Upper lobe of left lung (tissue), 6 donors: ENCODE data around the gene ELAC1. TPM values are rescaled to one million over a fixed set of nuclear protein-coding genes. Genes with fewer than 3 reads are reported as not detected.
"Not testable (repeated sequence)": the region's sequence is repeated elsewhere in the genome, so short reads cannot be mapped to it uniquely, and the experiment has no call there.

ENCODE experiments used
- ATAC-seq, 2 donors: fragments of 200-7000 bp; cut with Tn5 transposase; one replicate each; pipeline ENCODE4 v1.9.1; 2022; ENCODE audit warnings: mild to moderate bottlenecking in 2 of 2, moderate library complexity in 2 of 2; ENCODE audit not compliant: low FRiP score in 2 of 2
- DNase-seq, 2 donors: peaks; one replicate each; pipeline ENCODE4 v3.0.0-alpha.2; 2019 to 2020
- H3K27ac ChIP-seq, 4 donors: fragments of 200-600 bp; sonication (generic); one replicate each; pipeline ENCODE4 v1.5.1; 2016 to 2019
- H3K27me3 ChIP-seq, 4 donors: fragments of 200-600 bp; sonication (generic); one replicate each; pipeline ENCODE4 v1.5.1; 2017 to 2019
- H3K36me3 ChIP-seq, 4 donors: fragments of 200-600 bp; sonication (generic); one replicate each; pipeline ENCODE4 v1.5.1; 2016 to 2019
- H3K4me1 ChIP-seq, 4 donors: fragments of 200-600 bp; sonication (generic); one replicate each; pipeline ENCODE4 v1.5.1; 2018 to 2019
- H3K4me3 ChIP-seq, 4 donors: fragments of 200-600 bp; sonication (generic); one replicate each; pipeline ENCODE4 v1.5.1; 2017 to 2019; ENCODE audit warnings: mild to moderate bottlenecking in 2 of 4, moderate library complexity in 1 of 4
- H3K9me3 ChIP-seq, 4 donors: fragments of 200-600 bp; sonication (generic); one replicate each; pipeline ENCODE4 v1.5.1; 2018 to 2019
- EP300 ChIP-seq, 4 donors: sonication (generic); formaldehyde crosslinking; IDR thresholded peaks; one replicate each; pipeline ENCODE4 v1.5.1; 2017; ENCODE audit warnings: antibody characterized with exemption in 4 of 4, control low read depth in 2 of 4
- POLR2A ChIP-seq, 4 donors: fragments of 450-650 bp; IDR thresholded peaks; one replicate each; pipeline ENCODE4 v1.5.1; 2016 to 2017; ENCODE audit warnings: antibody characterized with exemption in 4 of 4, mild to moderate bottlenecking in 2 of 4
- POLR2AphosphoS5 ChIP-seq, 2 donors: sonication (generic); formaldehyde crosslinking; IDR thresholded peaks; one replicate each; pipeline ENCODE4 v1.5.1; 2017; ENCODE audit warnings: antibody characterized with exemption in 2 of 2
- WGBS, 2 donors: methylation state at CpG; one replicate each; pipeline ENCODE4 v1.1.5; 2017 to 2018; 5-methylcytosine and 5-hydroxymethylcytosine counted together
- total RNA-seq, 6 donors: library from RNA; depleted of rRNA in 4 of 6; stranded (reverse); fragments of >200 nt in 4 of 6; gene quantifications; one replicate each; pipeline versions ENCODE4 v1.1.0 to v1.2.1, GENCODE V29; 2016 to 2021
- TF ChIP-seq, protein P1 (sequence below), 6 experiments: fragments of 450-650 bp in 4 of 6; fragments of 200-600 bp in 2 of 6; sonication (generic) in 2 of 6; IDR thresholded peaks; one replicate each; pipeline ENCODE4 v1.5.1; 2016 to 2019; ENCODE audit warnings: antibody characterized with exemption in 6 of 6
- donor health status: DM: no; HTN: no; CAD: no; lungs with moderate emphysema.
- donor health status: DM: no; HTN: yes; CAD: no; lungs with severe emphysema.

ELAC1 gene
- total RNA-seq, 6 donors from 2014 or later = 2.3 to 11.9 (median 9.3) TPM

DNA sequence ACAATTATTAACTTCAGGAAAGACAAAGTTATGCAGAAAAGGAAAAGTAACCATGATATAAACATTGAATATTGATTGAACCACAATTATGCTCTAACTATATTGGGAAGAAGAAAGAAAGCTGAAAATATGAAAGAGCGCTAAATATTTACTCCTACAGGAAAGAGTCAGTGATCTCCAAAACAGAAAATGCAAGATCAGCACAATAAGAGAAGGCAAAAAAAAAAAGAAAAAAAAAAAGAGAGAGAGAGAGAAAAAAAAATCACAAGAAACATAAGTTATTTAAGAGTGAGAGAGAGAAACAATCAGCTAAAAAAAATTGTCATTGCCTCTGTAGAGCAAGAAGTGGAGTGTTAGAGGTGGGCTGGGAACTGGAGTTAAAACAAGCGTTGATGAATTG is 28.9 kb upstream of the ELAC1 start:
- no peak for TF ChIP-seq POLR2A (IDR thresholded peaks at IDR 0.05)
- TF ChIP-seq POLR2AphosphoS5 (IDR thresholded peaks at IDR 0.05) = no peak
- TF ChIP-seq, protein P1, sequence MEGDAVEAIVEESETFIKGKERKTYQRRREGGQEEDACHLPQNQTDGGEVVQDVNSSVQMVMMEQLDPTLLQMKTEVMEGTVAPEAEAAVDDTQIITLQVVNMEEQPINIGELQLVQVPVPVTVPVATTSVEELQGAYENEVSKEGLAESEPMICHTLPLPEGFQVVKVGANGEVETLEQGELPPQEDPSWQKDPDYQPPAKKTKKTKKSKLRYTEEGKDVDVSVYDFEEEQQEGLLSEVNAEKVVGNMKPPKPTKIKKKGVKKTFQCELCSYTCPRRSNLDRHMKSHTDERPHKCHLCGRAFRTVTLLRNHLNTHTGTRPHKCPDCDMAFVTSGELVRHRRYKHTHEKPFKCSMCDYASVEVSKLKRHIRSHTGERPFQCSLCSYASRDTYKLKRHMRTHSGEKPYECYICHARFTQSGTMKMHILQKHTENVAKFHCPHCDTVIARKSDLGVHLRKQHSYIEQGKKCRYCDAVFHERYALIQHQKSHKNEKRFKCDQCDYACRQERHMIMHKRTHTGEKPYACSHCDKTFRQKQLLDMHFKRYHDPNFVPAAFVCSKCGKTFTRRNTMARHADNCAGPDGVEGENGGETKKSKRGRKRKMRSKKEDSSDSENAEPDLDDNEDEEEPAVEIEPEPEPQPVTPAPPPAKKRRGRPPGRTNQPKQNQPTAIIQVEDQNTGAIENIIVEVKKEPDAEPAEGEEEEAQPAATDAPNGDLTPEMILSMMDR (IDR thresholded peaks at IDR 0.05) = no peak
- no peak for TF ChIP-seq EP300 (IDR thresholded peaks at IDR 0.05)
- Histone ChIP-seq H3K27me3 (no peaks in the 10 kb centered on the region), H3K36me3 (peaks cover 0 to 22% (median 3%) of the 10 kb centered on the region in 4 donors), H3K9me3 (no peaks in the 10 kb centered on the region), H3K4me3 (no peak overlapping the region), H3K4me1 (no peaks in the 10 kb centered on the region), H3K27ac (no peak overlapping the region)
- ATAC-seq (no peak), DNase-seq (no peak)
- WGBS, 2 donors = 95 to 97% methylated on average over 2 of the region's 2 CpGs

DNA sequence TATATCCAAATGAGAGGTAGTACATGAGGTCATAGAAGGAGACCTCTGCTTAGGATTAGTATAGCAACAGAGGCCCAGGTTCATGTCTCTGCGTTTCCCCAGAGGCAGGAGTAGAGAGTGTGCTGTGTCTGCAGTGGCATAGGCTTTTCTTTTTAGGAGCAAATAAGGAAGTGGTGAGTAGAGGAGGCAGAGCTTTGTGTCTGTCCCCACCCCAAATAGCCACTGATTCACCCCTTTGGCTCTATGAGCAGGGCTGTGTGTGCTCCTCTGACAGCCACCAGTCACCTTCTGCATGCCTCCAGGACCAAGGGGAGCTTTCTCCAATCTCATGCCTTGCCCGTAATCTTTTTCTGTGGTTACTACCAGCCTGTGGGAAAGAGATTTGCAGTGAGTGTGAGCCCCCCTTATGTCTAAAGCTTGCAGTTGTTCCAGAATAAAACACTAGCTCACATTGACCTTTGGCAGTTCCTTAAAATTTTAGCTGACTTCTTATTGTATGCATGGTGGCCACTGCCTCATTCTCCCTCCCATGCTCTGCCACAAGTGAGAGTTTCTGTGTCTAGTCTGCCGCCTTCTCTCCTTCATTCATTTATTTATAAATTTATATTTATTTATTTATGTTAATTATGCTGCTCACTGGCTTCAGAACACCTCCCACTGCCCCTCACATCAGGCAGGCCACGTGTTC is 23.5 kb upstream of the ELAC1 start:
- H3K9me3 ChIP-seq = no peaks in the 10 kb centered on the region
- 90 to 91% methylated on average over 4 of the region's 4 CpGs for WGBS, 2 donors
- ATAC-seq = peak in 1 of 2 donors; percentile 81
- no peaks in the 10 kb centered on the region for H3K27me3 ChIP-seq
- H3K27ac ChIP-seq = no peak overlapping the region
- DNase-seq = no peak
- TF ChIP-seq, protein P1 (IDR thresholded peaks at IDR 0.05) = no peak
- TF ChIP-seq POLR2AphosphoS5 (IDR thresholded peaks at IDR 0.05) = no peak
- TF ChIP-seq EP300 (IDR thresholded peaks at IDR 0.05) = no peak
- no peak for TF ChIP-seq POLR2A (IDR thresholded peaks at IDR 0.05)
- no peaks in the 10 kb centered on the region for H3K4me1 ChIP-seq
- H3K4me3 ChIP-seq = no peak overlapping the region
- H3K36me3 ChIP-seq = peaks cover 0 to 40% (median 8%) of the 10 kb centered on the region in 4 donors

DNA sequence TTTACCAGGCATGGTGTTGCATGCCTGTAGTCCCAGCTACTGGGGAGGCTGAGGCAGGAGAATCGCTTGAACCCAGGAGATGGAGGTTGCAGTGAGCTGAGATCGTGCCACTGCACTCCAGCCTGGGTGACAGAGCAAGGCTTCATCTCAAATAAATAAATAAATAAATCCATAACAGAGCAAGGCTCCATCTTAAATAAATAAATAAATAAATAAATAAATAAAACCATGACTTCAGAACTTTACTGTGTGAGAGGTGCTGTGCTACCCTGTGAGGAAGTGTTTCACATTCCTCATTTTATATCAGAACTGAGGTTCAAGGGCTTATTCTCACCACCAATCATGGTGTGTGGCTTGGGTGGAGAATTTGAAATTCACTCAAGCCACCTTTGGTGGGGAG is 21.9 kb upstream of the ELAC1 start:
- ATAC-seq, H3K27me3 ChIP-seq, H3K4me3 ChIP-seq, H3K9me3 ChIP-seq, H3K4me1 ChIP-seq, DNase-seq, H3K27ac ChIP-seq: not testable (repeated sequence)
- peaks cover 0 to 32% (median 5%) of the 10 kb centered on the region in 4 donors for H3K36me3 ChIP-seq
- WGBS, 2 donors = 94 to 96% methylated on average over 2 of the region's 2 CpGs

DNA sequence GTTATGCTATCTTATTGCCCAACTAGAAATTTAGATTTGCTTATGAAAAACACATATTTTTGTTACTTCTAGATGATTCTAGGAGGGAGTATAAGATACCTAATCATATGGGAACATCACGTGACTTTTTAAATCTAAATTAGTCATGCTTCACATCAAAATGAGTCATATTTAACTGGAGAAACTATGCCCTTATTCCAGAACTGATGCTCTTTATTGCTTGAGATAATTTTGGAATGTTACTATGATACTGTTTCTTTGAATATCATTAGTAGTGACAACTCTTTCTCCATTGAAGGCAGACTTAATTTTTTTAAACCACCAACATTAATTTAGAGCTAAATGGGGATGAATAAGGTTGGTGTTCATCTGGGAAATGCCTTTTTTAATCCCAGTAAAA is 19.9 kb upstream of the ELAC1 start:
- ATAC-seq = no peak
- no peaks in the 10 kb centered on the region for H3K9me3 ChIP-seq
- H3K36me3 ChIP-seq = peaks cover 0 to 27% (median 5%) of the 10 kb centered on the region in 4 donors

DNA sequence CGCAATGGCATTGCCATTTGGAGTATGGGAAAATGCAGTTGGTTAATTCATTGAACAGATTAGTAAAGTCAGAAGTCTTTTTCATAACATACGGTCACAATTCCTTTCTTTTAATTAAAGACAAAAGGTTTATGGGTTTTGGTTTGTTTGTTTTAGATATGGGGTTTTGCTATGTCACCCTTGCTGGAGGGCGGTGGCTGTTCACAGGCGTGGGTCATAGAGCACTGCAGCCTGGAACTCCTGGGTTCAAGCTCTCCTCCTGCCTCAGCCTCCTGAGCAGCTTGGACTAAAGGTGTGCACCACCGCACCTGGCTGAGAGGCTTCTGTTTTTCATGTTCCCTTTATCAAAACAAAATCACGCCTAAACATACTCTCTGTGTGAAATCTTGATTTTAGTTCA is 18.7 kb upstream of the ELAC1 start:
- H3K4me1 ChIP-seq = no peaks in the 10 kb centered on the region
- ATAC-seq = no peak
- H3K9me3 ChIP-seq = no peaks in the 10 kb centered on the region
- peaks cover 0 to 20% (median 3%) of the 10 kb centered on the region in 4 donors for H3K36me3 ChIP-seq
- no peak for DNase-seq
- no peak overlapping the region for H3K27ac ChIP-seq
- 96 to 97% methylated on average over 6 of the region's 6 CpGs for WGBS, 2 donors
- no peaks in the 10 kb centered on the region for H3K27me3 ChIP-seq
- TF ChIP-seq POLR2A (IDR thresholded peaks at IDR 0.05) (no peak), EP300 (IDR thresholded peaks at IDR 0.05) (no peak), POLR2AphosphoS5 (IDR thresholded peaks at IDR 0.05) (no peak)
- TF ChIP-seq, protein P1 (IDR thresholded peaks at IDR 0.05) = no peak
- H3K4me3 ChIP-seq = no peak overlapping the region

More for the DNA sequence above, 19.9 kb upstream of the ELAC1 start:
- Histone ChIP-seq H3K27me3 (no peaks in the 10 kb centered on the region), H3K27ac (no peak overlapping the region), H3K4me3 (no peak overlapping the region), H3K4me1 (no peaks in the 10 kb centered on the region)
- TF ChIP-seq, protein P1 (IDR thresholded peaks at IDR 0.05) = no peak
- TF ChIP-seq POLR2AphosphoS5 (IDR thresholded peaks at IDR 0.05) (no peak), POLR2A (IDR thresholded peaks at IDR 0.05) (no peak), EP300 (IDR thresholded peaks at IDR 0.05) (no peak)
- WGBS, 2 donors = 82 to 83% methylated on average over 1 of the region's 1 CpG
- DNase-seq = no peak
